A172 (cell line): Measurements from ENCODE around the gene SLC13A4. TPM values are rescaled to one million over a fixed set of nuclear protein-coding genes. Genes with fewer than 3 reads are reported as not detected.
"Not testable (repeated sequence)": the region's sequence is repeated elsewhere in the genome, so short reads cannot be mapped to it uniquely, and the experiment has no call there.

Experiments
- DNase-seq: peaks from one replicate; pipeline ENCODE4 v3.0.0-alpha.2; 2015; ENCODE audit warnings: low spot score
- total RNA-seq: library from RNA; depleted of rRNA; stranded (reverse); fragments of >200 nt; shearing (Covaris generic); gene quantifications from 2 replicates; pipeline ENCODE4 v1.2.3, GENCODE V29; 2014

Gene SLC13A4
- total RNA-seq, 1 experiment from 2014 or later, result not detected

DNA sequence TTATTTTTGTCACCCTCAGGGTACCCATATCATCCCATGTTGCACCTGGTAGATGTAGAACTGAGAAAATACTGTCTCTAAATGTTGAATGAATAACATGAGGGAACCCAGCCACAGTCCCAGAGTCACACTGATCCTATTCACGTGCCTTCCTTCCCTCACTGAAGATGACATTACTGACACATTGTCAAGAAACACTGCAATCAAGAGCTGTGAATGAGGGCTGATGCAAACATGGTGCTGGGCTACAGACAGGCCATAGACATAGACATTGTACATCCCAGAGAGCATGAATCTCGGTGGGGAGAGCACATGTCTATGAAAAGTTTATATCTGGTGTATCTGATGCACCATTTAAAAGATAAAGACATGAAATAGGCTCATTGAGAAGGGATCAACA, 9.8 kb downstream of the SLC13A4 start:
- no peak for DNase-seq

DNA sequence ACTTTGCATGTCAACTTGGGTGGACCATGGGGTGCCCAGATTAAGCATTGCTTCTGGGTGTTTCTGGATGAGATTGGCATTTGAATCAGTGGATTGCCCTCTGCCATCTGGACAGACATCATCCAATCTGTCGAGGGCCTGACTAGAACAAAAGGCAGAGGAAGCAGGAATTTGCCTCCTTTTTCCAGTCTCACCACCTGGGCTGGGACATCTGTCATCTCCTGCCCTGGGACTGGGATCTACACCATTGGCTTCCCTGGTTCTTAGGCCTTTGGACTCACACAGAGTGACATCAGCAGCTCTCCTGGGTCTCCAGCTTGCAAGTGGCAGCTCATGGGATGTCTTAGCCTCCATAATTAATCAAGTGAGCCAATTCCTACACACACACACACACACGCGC, 10.3 kb downstream of the SLC13A4 start:
- DNase-seq, result no peak

DNA sequence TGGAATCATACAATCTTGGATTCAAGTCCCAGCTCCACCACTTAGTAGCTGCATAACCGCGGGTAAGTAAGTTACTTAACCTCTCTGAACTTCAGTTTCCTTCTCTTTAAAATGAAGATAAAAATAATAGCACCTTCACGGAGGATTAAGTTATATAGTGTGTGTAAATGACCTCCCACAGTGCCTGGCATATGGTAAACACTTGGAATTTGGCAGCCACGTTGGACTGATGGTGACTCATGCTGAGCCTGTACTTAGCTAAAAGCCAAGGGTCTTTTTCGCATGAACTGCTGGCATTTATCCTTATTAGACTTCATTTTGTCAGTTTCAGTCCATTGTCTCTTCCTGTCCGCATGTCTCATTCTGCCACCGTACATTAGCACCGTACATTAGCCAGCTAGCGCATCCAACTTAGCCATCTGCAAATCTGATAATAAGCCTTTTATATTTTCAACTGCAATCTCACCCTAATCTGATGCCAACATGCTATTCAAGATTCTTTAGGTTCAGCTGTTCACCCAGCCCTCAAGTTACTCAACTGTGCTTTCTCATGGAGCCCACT, 11.2 kb downstream of the SLC13A4 start:
- peak; percentile 84 for DNase-seq

DNA sequence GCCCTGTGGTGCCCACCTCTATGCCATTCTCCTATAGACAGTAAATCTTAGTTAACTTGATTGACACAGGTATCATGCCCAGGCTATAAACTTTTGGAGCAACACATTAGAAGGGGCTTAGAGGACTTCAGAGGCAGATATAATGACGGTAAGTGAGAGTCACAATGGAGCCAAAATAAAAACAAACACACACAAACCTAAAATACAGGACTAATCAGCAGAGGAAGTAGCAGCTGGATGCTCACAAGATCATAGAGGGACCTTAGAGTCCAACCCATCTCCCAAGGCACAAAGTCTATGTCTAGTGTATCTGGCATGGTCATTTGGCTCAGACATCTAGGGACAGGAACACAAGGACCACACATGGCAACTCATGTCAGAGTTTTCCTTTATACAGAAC, 12.3 kb downstream of the SLC13A4 start:
- DNase-seq, result no peak

DNA sequence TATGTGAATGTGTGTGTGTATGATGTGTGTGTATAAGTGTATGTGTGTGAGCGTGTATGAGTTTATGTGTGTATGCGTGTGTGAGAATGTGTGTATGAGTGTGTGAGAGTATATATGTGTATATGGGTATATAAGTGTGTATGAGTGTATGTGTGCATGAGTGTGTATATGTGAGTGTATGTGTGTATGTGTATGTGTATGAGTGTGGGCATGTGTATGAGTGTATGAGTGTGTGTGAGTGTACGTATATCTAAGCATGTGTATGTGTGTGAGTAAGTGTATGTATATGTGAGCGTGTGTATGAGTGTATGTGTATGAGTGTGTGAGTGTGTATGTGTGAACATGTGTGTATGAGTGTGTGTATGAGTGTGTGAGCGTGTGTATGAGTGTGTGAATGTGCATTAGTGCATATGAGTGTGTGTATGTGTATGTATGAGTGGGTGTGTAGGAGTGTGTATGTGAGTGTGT, 12.9 kb downstream of the SLC13A4 start:
- DNase-seq, result no peak

DNA sequence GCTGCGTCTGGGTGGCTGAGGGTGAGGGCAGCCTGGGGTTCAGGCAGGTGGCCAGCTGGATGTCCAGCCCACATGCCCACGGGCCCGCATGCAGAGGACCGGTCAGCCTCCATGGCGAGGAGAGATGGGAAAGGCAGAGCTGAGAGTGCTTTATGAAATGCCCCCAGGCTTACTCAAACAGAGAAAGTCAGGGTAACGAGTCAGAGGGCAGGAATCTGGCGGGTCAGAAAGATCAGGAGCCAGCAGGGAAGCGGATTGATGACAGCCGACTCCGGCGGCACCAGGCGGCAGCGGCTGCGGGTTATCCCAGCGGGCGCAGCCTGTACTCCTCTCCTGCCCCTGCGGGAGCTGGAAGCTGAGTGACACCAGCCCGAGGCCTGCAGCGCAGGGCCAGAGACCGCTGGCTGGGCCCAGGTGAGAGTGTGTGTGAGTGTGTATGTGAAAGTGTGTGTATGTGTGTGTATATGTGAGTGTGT, 13.4 kb downstream of the SLC13A4 start:
- peak; percentile 79 for DNase-seq

DNA sequence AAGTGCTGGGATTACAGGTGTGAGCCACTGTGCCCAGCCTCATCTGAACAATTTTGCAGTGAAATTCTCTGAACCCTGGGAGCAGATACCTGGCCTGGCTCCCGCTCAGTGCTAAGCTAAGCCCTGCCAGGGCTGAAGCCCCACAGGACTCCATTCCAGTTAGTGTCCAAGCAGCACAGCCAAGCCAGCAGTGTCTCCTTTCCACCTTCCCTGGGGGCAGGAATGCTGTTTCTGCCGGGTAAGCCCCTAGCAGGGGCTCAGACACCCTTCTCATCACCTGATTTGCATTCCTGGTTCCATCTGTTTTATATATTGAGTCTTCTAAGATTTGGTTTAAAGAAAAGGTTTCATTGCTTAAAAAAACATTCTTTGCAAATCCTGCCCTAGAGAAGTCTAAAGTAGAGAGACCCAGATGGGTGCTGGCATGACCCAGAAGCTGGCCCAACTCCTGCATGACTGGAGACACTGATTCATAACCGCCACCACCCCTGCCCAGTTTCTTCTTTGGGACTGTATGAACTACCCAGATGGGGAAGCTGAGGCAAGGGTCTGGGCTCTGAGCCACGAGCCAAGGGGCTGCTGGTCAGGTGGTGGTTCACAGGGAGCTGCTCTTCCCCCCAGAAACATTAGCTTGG, 14.0 kb downstream of the SLC13A4 start:
- DNase-seq, result no peak

DNA sequence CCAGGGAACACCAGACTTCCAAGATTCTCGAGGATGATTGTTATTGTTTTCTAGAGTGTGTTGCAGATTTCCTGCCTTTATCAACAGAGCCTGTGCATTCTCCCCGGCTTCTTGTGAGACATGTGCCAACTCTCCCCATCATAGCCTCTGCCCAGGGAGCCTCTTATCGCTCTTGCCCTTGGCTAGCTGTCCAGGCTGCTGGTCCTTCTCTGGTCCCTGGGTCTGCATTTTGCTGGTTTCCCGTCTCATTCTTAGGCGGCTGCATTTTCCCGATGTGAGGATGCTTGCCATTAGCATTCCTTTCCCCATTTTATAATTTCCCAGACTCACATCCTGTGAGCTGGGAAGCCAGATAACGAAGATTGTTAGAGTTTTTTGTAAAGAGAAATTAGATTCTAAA, 15.2 kb downstream of the SLC13A4 start:
- DNase-seq, result no peak

DNA sequence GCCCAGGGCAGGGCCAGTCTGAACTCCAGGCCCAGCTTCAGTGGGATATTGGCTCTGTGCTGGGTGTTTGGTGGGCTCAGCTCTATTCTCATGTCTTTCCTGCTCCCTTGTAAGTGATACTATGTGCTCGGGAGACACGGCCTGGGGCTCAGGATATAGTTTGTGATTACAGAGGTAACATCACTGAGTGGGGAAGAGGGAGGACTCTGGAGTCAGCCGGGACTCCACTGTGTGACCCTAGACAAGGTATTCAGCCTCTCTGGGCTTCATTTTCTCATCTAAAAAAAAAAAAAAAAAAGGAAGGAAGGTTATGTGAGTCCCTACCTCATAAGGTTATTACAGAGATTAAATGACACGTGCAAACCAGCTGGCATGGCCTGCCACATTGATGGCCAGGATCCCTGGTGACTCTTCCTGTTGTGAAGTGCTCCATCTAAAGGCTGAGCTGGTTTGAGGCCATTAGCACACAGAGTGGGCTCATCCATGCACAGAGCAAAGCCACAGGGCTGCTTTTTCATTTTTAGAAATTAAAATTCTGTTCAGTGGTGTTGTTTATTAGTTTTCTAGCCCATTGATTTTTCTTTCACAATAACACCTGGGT, 15.7 kb downstream of the SLC13A4 start:
- DNase-seq, result no peak

DNA sequence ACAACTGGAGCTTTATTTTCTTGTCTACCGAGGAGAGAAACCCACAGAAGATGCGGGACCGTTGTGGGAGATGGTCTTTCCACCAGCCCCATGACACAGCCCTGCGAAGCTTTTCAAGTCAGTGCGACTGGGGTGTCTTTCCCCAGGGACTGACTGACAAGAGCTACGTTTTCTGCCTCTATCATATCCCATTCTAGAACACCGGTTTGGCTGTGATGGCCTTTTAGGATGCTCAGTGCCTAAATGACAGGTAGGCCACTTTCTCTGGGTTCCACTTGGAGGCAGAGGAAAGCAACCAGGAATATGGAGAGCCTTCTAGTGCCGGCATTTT, 16.9 kb downstream of the SLC13A4 start:
- no peak for DNase-seq

DNA sequence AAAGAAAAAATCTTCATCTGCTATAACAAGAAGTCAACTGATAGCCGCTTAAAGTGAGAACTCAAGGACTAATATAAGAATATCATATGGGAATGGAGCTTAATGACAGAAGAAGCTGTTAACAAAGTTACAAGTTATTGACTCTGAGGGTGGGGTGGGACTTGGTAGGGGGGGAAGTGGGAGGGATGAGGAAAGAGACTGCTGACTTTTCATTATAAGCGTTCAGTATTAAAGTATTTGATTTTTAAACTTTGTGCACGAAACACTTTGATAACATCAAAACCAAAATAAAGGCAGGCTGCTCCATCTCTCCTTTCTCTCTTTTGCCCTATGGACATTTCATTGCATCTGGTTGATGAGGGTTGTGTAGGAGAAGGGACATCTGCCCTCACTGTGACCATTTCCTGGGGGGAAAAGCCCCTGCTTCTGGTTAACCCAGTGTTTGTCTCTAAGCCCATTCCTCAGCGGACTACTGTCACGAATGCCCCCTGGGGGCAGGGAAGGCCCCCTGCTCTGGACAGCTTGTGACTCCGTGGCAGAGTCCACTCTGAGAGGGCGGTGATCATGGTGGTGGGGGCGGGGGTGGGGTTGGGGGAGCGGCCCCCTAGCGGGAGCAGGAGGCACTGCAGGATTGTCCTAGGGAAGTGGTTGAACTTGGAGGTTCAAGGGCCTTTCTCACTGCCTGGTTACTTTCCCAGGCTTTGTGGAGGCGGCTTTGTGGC, 17.4 kb downstream of the SLC13A4 start:
- no peak for DNase-seq

DNA sequence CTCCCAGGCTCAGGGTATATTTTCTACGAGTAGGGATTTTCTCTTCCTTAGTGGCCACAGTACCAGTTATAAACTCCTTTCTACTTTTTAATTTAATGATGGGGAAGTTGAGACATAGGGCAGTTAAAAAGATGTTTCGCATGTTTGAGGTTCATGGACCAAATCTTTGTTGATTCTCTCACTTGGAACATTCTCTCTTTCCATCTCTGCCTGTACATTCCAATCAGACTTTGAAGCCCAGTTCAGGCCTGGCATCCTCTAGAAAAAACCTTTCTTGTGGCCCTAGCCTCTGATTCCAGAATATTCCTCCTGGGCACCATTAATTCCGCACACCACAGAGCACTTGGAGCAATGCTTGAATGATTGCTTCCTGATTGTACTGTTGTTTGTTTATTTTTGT, 18.5 kb downstream of the SLC13A4 start:
- DNase-seq, result no peak

DNA sequence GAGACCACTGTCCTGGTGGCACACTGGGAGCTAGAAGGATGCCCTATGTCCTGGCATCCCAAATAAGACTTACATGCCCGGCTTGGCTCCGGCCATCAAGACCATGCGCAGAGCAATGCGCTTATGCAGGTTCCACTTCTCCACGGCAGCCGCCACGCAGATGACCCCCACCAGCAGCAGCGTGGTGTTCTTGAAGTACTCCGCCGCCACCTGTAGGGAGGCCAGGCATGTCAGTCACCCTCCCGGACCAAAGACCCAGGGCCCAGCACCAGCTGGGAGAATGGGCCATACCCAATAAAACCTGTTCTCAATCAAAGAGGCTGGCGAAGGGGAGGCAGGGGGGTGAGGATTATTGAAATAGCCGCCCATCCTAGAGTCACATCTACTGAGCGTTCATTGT, 19.9 kb downstream of the SLC13A4 start:
- no peak for DNase-seq

DNA sequence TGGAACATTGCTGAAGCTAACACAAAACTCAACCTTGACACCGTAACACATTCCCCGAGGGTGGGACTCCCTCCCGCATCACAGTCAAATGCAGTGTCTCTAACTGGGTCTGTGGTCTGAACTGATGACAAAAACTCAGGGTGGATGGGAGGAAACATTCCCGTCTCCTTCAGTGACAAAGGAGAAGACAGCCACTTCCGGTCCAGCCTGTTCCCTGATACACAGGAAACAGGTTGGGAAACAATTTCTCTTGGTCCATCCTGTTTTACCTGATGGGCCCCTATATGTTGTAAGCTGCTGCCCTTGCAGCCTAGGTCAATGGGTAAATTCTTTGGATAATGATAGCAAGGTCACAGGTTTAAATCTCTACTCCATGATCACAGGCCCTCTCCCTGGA, 20.4 kb downstream of the SLC13A4 start:
- DNase-seq, result no peak

DNA sequence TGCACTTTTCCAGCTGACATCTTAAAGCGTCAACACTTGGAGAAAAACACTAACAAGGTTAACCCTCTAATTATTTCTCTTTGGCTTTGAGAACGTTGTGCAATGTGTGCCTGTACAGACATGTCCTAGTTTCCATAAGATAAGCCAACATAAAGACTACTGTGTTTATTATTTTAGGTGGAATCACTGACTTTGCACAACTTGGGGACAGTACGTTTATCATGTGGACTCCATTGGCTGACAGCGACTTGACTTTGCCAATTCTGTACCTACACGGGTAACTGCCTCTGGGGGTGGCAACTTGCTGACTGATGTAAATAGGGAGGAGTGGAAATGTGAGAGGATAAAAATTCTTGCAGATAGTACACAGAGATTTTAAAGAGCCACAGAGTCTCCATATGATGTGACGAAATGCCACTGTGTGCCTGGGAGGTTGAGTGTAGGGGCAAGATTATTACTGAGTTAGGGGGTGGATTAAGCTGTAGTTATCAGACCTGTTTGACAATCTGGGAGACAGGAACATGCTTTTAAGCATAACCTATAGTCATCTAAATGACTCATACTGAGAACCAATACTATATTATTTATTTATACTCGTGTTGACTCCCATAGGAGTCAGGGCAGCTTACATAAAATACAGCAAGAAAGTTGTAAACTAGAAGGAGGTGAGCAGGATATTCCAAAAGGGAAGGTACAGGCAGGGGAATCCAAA, 21.0 kb downstream of the SLC13A4 start:
- no peak for DNase-seq

DNA sequence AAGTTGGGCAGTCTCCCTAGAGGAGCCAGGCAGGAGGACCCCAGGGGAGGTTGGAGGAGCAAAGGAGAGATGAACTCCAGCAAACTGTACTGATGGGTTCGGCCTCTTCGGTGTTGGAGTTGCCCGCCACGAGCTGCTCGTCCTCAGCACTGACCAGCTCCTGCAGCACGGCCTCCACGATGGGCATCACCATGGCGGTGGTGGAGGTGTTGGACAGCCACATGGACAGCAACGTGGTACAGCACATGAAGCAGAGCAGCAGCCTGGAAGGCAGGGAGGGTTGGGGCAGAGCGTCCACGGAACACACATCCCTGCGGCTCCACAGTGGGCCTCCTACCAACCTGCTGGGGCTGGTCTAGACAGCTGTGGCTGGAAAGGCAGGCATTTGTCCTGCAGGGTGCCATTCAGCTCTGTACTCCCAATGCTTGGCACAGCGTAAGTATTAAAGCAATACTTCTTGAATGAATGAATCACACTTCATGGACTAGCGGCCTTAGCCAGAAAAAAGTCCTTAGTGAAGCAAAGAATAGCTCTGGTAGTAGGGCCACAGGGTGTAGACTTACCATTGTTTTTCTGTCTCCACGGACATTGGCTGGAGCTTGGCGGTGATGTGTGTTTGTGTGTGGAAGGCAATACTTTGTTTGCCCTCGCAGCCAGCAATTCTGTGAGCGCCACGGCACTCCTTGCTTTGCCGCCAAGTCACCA, 21.8 kb downstream of the SLC13A4 start:
- no peak for DNase-seq

DNA sequence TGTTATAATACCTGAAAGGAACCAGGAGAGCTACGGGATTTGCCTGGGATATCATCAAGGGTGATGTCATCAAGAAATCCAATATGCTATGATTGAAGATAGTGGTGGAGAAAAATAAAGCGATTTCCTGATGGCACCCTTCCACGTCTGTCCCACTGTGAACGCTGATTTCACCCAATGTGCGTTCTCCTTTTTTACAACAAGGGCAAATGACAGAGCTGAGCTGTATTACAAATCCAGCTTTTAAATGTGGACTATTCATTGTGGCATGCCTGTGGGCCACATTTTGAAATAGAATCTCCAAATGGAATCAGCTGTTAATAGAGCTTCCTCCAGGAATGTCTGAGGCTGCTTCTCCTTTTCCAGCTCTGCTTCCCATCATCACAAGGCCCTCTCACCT, 23.3 kb downstream of the SLC13A4 start:
- no peak for DNase-seq

DNA sequence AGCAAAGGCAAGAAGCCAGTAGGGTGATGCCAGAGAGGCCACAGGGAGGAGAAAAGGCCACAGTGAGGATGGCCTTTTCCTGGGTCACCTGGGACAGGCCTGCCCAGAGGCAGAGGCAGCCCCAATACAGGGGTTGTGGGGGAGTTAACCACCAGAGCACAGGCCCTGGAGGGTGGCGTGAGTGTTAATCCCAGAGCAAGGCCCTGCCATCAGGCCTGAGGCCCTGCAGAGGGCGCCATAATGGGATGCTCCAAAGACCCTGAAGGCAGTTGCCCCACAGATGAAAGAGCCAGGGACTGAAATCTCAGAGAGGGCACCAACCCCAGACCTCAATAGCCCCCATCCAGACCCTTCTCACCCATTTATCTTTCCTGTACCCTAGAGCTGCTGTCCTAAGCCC, 23.9 kb downstream of the SLC13A4 start:
- DNase-seq, result no peak

DNA sequence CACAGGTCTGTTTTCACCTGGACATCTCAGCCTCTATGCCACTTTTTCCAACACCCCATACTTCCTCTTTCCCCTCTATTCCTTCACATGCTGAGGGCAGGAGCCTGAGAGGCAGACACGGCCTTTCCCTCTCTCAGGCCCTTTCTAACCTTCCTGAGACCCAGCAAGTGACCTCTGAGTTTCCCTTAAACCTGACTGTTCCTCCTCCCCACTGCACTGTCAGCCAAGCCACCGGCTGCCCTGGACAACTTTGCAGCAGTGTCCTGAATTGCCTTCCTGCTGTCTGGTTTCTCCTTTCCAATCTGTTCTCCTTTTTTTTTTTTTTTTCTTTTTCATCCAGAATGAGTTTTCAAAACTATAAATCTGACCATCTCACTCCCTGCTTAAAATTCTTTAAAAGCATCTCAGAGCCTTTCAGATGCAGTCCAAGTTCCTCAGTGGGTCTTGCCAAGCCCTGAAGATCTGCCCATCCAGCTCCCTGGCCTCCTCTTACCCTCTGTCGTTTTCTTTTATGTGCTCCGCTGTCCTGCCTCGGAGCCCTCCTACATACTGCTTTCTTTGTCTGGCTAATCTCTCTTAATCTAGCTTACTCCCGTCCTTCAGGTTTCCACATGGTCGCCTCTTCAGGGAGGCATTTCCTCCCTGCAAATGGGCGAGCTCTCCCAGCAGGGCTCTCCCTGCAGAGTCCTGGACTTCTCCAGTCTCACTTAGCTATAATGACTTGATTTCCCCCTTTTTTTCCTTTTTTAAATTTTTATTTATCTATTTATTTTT, 30.5 kb downstream of the SLC13A4 start:
- no peak for DNase-seq

DNA sequence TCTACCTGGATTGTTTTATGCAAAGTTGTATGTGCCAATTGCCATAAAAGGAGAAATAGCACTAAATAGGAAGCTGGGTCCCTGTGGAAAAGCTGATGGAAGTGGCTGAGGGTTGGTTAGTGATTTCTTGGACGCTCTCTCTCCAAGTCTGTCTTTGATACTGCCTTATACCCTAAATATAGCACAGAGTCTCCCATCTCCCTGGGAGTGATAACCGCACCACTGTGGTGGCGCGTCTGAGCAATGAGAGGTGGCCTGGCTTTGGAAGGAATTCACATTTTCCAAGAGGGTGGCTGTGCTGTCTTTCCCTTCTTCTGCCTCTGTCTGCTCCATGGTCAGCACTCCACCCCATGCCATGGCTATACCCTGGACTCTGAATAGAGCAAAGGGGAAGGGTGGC, 34.4 kb downstream of the SLC13A4 start:
- DNase-seq, result no peak

DNA sequence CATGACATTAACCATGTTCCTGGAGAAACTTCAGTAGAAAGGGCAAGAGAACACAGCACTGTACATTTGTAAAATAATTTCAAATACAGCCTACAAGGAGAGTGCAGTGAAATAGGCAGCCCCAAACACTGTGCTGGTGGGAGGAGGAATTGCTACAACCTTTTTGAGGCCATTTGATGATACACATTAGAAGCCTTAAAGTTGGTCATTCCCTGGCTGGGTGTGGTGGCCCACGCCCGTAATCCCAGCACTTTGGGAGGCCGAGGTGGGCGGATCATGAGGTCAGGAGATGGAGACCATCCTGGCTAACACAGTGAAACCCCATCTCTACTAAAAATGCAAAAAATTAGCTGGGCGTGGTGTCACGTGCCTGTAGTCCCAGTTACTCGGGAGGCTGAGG, 35.4 kb downstream of the SLC13A4 start:
- DNase-seq, result not testable (repeated sequence)
